RWPE2 (cell line): Measurements from ENCODE around the gene PKNOX2.

Experiments
- ATAC-seq: fragments of 200-7000 bp; cut with Tn5 transposase; 3 replicates; pipeline ENCODE4 v1.9.1; 2021; ENCODE audit warnings: low read depth
- DNase-seq: peaks from one replicate; pipeline ENCODE4 v3.0.0-alpha.2; 2020; ENCODE audit warnings: low spot score
- H3K27ac ChIP-seq: fragments of 450-650 bp; 2 replicates; pipeline ENCODE4 v1.5.1; 2017; ENCODE audit warnings: mild to moderate bottlenecking; ENCODE audit not compliant: poor library complexity, severe bottlenecking
- H3K27me3 ChIP-seq: fragments of 250-450 bp; sonication (Bioruptor Pico); 2 replicates; pipeline ENCODE4 v1.5.1; 2021; ENCODE audit warnings: mild to moderate bottlenecking, moderate library complexity; ENCODE audit not compliant: insufficient read depth, poor library complexity, severe bottlenecking
- H3K36me3 ChIP-seq: fragments of 250-450 bp; sonication (Bioruptor Pico); 2 replicates; pipeline ENCODE4 v1.5.1; 2020; ENCODE audit warnings: low read depth, mild to moderate bottlenecking, moderate library complexity
- H3K4me1 ChIP-seq: fragments of 250-450 bp; sonication (Bioruptor Pico); 2 replicates; pipeline ENCODE4 v1.5.1; 2021; ENCODE audit warnings: mild to moderate bottlenecking, moderate library complexity; ENCODE audit not compliant: insufficient read depth, poor library complexity, severe bottlenecking
- H3K4me3 ChIP-seq: fragments of 250-450 bp; sonication (Bioruptor Pico); 2 replicates; pipeline ENCODE4 v1.5.1; 2021; ENCODE audit warnings: mild to moderate bottlenecking, moderate library complexity; ENCODE audit not compliant: severe bottlenecking
- H3K9me3 ChIP-seq: fragments of 250-450 bp; sonication (Bioruptor Pico); 2 replicates; pipeline ENCODE4 v1.5.1; 2021; ENCODE audit warnings: mild to moderate bottlenecking, moderate library complexity; ENCODE audit not compliant: severe bottlenecking
- CTCF ChIP-seq: fragments of 450-650 bp; IDR thresholded peaks from one replicate; pipeline ENCODE4 v1.5.1; 2017; ENCODE audit warnings: mild to moderate bottlenecking, moderate library complexity; ENCODE audit not compliant: poor library complexity, severe bottlenecking

PKNOX2 gene

GRCh38 chr11:125177543-125177942 lies 13.0 kb downstream of the PKNOX2 start:
- no peaks in the 10 kb centered on the region for H3K9me3 ChIP-seq
- H3K4me3 ChIP-seq, result no peak overlapping the region
- peak; percentile 10 for DNase-seq
- H3K36me3 ChIP-seq, result no peaks in the 10 kb centered on the region
- no peaks in the 10 kb centered on the region for H3K4me1 ChIP-seq
- H3K27me3 ChIP-seq, result no peaks in the 10 kb centered on the region
- no peak for ATAC-seq
- no peak overlapping the region for H3K27ac ChIP-seq
- TF ChIP-seq CTCF, result no peak

- H3K9me3 ChIP-seq, result no peaks in the 10 kb centered on the region
- no peak for TF ChIP-seq CTCF
- no peak overlapping the region for H3K27ac ChIP-seq
- no peak overlapping the region for H3K4me3 ChIP-seq
- no peaks in the 10 kb centered on the region for H3K27me3 ChIP-seq
- ATAC-seq (no peak), DNase-seq (peak; percentile 19)
- H3K4me1 ChIP-seq, result no peaks in the 10 kb centered on the region
- no peaks in the 10 kb centered on the region for H3K36me3 ChIP-seq
Observed at GRCh38 chr11:125179346-125179745, 14.8 kb downstream of the PKNOX2 start.

- DNase-seq, result peak; percentile 23
- Histone ChIP-seq H3K4me1 (no peaks in the 10 kb centered on the region), H3K4me3 (no peak overlapping the region), H3K27ac (no peak overlapping the region), H3K9me3 (no peaks in the 10 kb centered on the region), H3K36me3 (no peaks in the 10 kb centered on the region), H3K27me3 (no peaks in the 10 kb centered on the region)
- no peak for TF ChIP-seq CTCF
- no peak for ATAC-seq
Observed at GRCh38 chr11:125179895-125180294, 15.3 kb downstream of the PKNOX2 start.

- no peak for TF ChIP-seq CTCF
- no peak for ATAC-seq
- DNase-seq, result peak; percentile 7
- Histone ChIP-seq H3K36me3 (no peaks in the 10 kb centered on the region), H3K4me3 (no peak overlapping the region), H3K9me3 (no peaks in the 10 kb centered on the region), H3K4me1 (no peaks in the 10 kb centered on the region), H3K27me3 (no peaks in the 10 kb centered on the region), H3K27ac (no peak overlapping the region)
Observed at GRCh38 chr11:125180413-125181305, 16.1 kb downstream of the PKNOX2 start.

- Histone ChIP-seq H3K36me3 (no peaks in the 10 kb centered on the region), H3K4me3 (no peak overlapping the region), H3K27me3 (no peaks in the 10 kb centered on the region), H3K27ac (no peak overlapping the region), H3K9me3 (no peaks in the 10 kb centered on the region), H3K4me1 (no peaks in the 10 kb centered on the region)
- ATAC-seq (no peak), DNase-seq (peak; percentile 11)
- no peak for TF ChIP-seq CTCF
Observed at GRCh38 chr11:125182573-125182972, 18.0 kb downstream of the PKNOX2 start.
